Endothelial cell of hepatic sinusoid (primary cell): ENCODE data around the gene HEMGN.
"Not testable (repeated sequence)": the region's sequence is repeated elsewhere in the genome, so short reads cannot be mapped to it uniquely, and the experiment has no call there.

ENCODE experiments used
- in situ Hi-C: cut with HindIII; loops from 2 replicates; pipeline ENCODE4 v1.10.0; 2017; ENCODE audit warnings: low sequenced_read_pairs

Gene HEMGN

GRCh38 chr9:97966493-97966892 is 28.5 kb upstream of the HEMGN start:
- in situ Hi-C loops: no loop called here

GRCh38 chr9:97964901-97965300 is 26.9 kb upstream of the HEMGN start:
- in situ Hi-C loops: no loop called here

- in situ Hi-C loops: no loop called here
Observed at GRCh38 chr9:97963232-97963631, 25.3 kb upstream of the HEMGN start.

GRCh38 chr9:97962575-97962974 is 24.6 kb upstream of the HEMGN start:
- in situ Hi-C loops: no loop called here

GRCh38 chr9:97962136-97962535 is 24.2 kb upstream of the HEMGN start:
- in situ Hi-C loops: no loop called here

GRCh38 chr9:97961361-97961760 is 23.4 kb upstream of the HEMGN start:
- in situ Hi-C loops: no loop called here

- in situ Hi-C loops: not testable (repeated sequence)
Observed at GRCh38 chr9:97960678-97961328, 22.8 kb upstream of the HEMGN start.

GRCh38 chr9:97959585-97959984 is 21.6 kb upstream of the HEMGN start:
- in situ Hi-C loops: no loop called here

GRCh38 chr9:97958812-97959511 is 21.0 kb upstream of the HEMGN start:
- in situ Hi-C loops: no loop called here

- in situ Hi-C loops: no loop called here
Observed at GRCh38 chr9:97956331-97956730, 18.4 kb upstream of the HEMGN start.

- in situ Hi-C loops: no loop called here
Observed at GRCh38 chr9:97954550-97954989, 16.6 kb upstream of the HEMGN start.

- in situ Hi-C loops: not testable (repeated sequence)
Observed at GRCh38 chr9:97950873-97951272, 12.9 kb upstream of the HEMGN start.

- in situ Hi-C loops: not testable (repeated sequence)
Observed at GRCh38 chr9:97947094-97947493, 9.1 kb upstream of the HEMGN start.

- in situ Hi-C loops: not testable (repeated sequence)
Observed at GRCh38 chr9:97945470-97945869, 7.5 kb upstream of the HEMGN start.

- in situ Hi-C loops: no loop called here
Observed at GRCh38 chr9:97944612-97945011, 6.6 kb upstream of the HEMGN start.

GRCh38 chr9:97943308-97943855 is 5.4 kb upstream of the HEMGN start:
- in situ Hi-C loops: no loop called here

- in situ Hi-C loops: no loop called here
Observed at GRCh38 chr9:97941323-97941722, 3.4 kb upstream of the HEMGN start.

GRCh38 chr9:97940741-97941140 is 2.8 kb upstream of the HEMGN start:
- in situ Hi-C loops: no loop called here

GRCh38 chr9:97940233-97940632 is 2.3 kb upstream of the HEMGN start:
- in situ Hi-C loops: no loop called here

GRCh38 chr9:97936998-97937397 is 974 bp downstream of the HEMGN start:
- in situ Hi-C loops: no loop called here

GRCh38 chr9:97935276-97935675 is 2.7 kb downstream of the HEMGN start:
- in situ Hi-C loops: no loop called here
